HG03025 (cell line): ENCODE results near the gene ZDHHC4.
"Not testable (repeated sequence)": the region's sequence is repeated elsewhere in the genome, so short reads cannot be mapped to it uniquely, and the experiment has no call there.

Experiments used
- ATAC-seq: cut with Tn5 transposase; IDR thresholded peaks from one replicate; pipeline ENCODE4 v1.9.1; 2021; ENCODE audit warnings: mild to moderate bottlenecking, moderate library complexity; ENCODE audit not compliant: unreplicated experiment, low FRiP score

ZDHHC4 gene

DNA sequence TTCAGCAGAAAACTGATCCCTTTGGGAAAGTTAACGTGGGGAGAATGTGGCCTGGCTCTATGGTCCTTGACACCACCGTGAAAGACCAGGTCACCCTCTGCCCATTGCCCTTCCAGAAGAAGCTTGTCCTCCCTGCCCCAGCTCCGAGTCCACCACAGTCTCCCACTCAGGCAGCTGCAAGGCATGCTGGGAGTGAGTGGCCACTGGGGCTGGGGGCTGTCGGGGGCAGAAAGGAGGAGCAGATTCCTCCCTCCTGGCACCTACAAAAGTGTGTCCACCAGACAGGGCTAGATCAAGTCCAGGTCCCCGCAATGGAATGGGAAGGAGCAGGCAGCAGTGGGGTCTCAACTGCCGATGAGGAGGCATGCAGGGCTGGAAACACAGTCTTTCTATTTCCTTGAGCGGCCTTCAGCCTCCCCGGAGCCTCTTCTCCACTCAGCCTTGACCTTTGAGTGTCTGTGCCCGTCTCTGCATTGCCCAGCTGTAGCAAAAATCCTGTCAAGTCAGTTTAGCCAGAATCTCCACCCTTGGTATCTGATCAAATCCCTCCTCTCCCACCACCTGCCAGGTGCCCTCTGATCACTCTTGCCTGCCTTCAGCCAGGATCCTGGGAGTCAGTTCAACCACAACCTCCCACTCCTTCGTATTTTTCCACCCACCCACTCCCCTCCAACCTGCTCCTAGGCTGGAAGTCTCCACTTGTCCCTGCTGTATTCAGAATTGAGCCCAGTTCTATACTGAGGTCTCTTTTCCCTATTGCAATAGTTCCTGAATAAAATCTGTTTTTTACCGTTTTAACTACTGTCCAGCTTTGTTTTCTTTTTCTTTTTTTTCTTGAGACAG is 53.0 kb downstream of the ZDHHC4 start:
- ATAC-seq = no peak

- no peak for ATAC-seq
Measured at GRCh38 chr7:6631605-6632004, 54.4 kb downstream of the ZDHHC4 start.

DNA sequence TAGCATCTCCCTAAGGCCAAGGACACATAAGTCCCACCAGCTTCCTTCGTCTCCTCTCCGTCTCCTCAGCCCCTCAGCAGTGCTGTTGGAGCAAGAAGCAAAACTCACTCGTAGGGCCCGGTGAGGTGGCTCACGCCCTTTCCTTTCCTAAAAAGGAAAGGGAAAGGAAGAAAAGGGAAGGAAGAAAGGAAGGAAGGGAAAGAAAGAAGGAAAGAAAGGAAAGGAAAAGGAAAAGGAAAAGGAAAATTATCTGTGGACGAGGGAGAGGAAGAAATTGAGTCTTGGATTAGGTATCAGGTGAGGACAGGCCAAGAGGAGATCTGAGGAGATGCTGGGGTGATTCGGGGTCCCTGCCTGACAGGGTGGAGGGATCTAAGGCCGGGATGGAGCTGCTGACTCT is 56.8 kb downstream of the ZDHHC4 start:
- ATAC-seq = no peak

DNA sequence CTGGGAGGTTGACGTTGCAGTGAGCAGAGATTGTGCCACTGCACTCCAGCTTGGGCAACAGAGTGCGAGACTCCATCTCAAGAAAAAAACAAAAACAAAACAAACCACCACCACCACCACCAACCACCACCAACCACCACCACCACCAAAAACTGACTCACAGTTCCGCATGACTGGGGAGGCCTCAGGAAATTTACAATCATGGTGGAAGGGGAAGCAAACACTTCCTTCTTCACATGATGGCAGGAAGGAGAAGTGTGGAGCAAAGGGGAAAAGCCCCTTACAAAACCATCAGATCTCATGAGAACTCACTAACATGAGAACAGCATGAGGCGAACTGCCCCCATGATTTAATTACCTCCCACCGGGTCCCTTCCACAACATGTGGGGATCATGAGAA is 57.7 kb downstream of the ZDHHC4 start:
- not testable (repeated sequence) for ATAC-seq

- ATAC-seq = peak; percentile 82
Measured at GRCh38 chr7:6636741-6637543, 59.7 kb downstream of the ZDHHC4 start, which contains the start of gene ZNF316. TSS of gene ZNF316 (plus strand) at chr7:6637318. CDS start at chr7:6642410, 5,092 bp downstream.

DNA sequence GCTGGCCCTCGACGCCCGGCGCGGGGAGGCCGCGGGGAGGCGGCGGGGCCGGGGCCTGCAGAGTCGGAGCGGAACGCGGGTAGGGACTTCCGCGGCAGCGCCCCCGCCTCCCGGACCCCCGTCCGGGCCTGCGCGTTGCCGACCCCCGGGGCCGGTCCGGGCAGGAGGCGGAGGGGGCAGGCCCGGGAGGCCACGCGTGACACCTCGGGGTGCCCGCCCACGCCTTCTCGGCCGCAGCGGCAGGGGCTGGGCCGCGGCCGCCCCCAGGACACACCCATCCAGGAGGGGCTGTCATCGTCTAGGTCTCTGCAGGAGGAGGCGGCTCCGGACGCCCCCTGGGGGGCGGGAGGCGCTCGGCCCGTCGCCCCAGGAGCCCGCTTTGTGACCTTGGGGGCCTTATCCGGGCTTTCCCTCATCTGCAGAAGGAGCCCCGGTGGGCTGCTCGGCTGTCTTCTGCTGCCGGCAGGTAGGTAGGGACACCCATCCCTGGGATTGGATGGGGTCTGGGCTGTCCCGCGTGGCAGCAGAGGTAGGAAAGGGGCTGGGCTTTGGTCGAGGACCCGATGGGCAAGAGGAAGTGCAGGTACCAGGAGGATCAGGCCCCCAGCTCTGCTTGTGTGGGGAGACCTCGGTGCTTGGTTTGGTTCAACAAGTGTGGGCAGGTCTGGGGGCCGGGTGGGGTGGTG is 60.4 kb downstream of the ZDHHC4 start:
- ATAC-seq = peak; percentile 76
